K562 (cell line): ENCODE measurements around the gene SFXN5.

Experiments
- CBX2 ChIP-seq: fragments of 200-600 bp; sonication (generic); IDR thresholded peaks from one replicate; pipeline ENCODE4 v1.6.1; 2012; ENCODE audit warnings: mild to moderate bottlenecking, low read length, inconsistent platforms; ENCODE audit not compliant: insufficient read depth, poor library complexity, severe bottlenecking
- MAZ ChIP-seq, 2 experiments: fragments of 450-650 bp in 1 of 2; sonication (generic) in 1 of 2; formaldehyde crosslinking; IDR thresholded peaks in 1 of 2; conservative IDR thresholded peaks in 1 of 2; 2 replicates each; pipeline versions ENCODE4 v1.4.0 to v1.5.0; 2020; ENCODE audit warnings: mild to moderate bottlenecking in 1 of 2, missing genetic modification reagents in 1 of 2
- NFXL1 ChIP-seq: fragments of 450-650 bp; formaldehyde crosslinking; IDR thresholded peaks from 2 replicates; pipeline ENCODE4 v1.4.0; 2021; ENCODE audit warnings: mild to moderate bottlenecking
- PHF8 ChIP-seq: fragments of 200-600 bp; sonication (generic); IDR thresholded peaks from 2 replicates; pipeline ENCODE4 v1.6.1; 2012; ENCODE audit warnings: mixed run types, mild to moderate bottlenecking, inconsistent platforms, low read length, moderate library complexity, borderline replicate concordance
- POLR2A ChIP-seq: fragments of 450-650 bp; conservative IDR thresholded peaks from 2 replicates; pipeline ENCODE4 v1.6.1; 2016
- TF ChIP-seq, protein P1 (sequence below): sonication (generic); formaldehyde crosslinking; IDR thresholded peaks from 2 replicates; pipeline ENCODE4 v1.5.0; 2020; ENCODE audit warnings: missing genetic modification reagents

DNA sequence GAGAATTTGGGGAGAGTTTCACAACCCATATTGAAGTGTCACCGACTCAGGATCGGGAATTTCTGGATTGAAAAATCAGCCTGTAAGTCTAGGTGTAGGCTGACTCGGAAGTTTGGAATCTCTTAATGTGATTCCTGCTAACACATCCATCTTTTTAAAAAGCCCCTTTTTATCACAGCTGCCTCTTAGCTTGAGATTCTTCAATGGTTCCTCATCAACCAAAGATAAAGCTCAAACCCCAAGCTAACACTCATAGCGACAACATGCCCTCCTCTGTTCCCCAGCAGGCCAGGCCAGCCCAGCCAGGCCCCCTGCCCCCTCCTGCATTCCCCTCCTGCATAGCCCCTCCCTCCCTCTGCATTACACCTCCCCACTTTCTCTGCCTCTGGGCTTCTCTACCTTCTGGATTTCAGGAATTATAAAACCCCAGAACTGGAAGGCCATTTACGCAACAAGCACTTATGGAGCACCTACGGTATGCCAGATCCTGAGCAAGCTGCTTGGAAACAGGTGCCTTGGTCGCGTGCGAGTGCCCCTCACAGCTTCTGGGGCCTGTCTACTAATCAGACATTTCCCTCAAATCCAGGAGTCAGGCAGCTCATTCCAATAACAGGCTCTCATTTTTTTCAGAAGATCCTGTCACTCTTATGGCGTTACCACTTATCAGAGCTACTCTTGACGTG lies 90.8 kb downstream of the SFXN5 start:
- no peak for TF ChIP-seq PHF8
- no peak for TF ChIP-seq MAZ (CRISPR knock-in tag; conservative IDR thresholded peaks at IDR 0.05 in 1 of 2, IDR thresholded peaks at IDR 0.05 in 1 of 2)
- no peak for TF ChIP-seq CBX2
- TF ChIP-seq, protein P1, sequence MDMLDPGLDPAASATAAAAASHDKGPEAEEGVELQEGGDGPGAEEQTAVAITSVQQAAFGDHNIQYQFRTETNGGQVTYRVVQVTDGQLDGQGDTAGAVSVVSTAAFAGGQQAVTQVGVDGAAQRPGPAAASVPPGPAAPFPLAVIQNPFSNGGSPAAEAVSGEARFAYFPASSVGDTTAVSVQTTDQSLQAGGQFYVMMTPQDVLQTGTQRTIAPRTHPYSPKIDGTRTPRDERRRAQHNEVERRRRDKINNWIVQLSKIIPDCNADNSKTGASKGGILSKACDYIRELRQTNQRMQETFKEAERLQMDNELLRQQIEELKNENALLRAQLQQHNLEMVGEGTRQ = no peak
- no peak for TF ChIP-seq POLR2A
- no peak for TF ChIP-seq NFXL1 (CRISPR knock-in tag)
